ENCODE results near the gene LMCD1. TPM values are rescaled to one million over a fixed set of nuclear protein-coding genes. Genes with fewer than 3 reads are reported as not detected.

The LMCD1 gene
- polyA plus RNA-seq, 1 of the 3 experiments (the other 2 are of a cell fraction): 23.6 TPM

- H3K4me3 ChIP-seq (ENCODE audit: low read depth in 2 of 2, low read length in 1 of 2): no peak overlapping the region
- H3K4me1 ChIP-seq (ENCODE audit: control insufficient read depth in 1 of 2, insufficient read depth in 2 of 2, low read depth in 1 of 2, low read length in 1 of 2): peaks cover 0 to 27% of the 10 kb centered on the region in 2 experiments; a peak in 2 of 4 replicates
- TF ChIP-seq MAX (IDR thresholded peaks at IDR 0.05; ENCODE audit: low read depth) (no peak), RAD21 (IDR thresholded peaks at IDR 0.05; ENCODE audit: low read length) (no peak), SMC3 (IDR thresholded peaks at IDR 0.05; ENCODE audit: low read depth, low read length) (no peak), EZH2phosphoT487 (IDR thresholded peaks at IDR 0.05; ENCODE audit: borderline replicate concordance, low read depth) (no peak), GABPA (IDR thresholded peaks at IDR 0.05; ENCODE audit: low read depth) (no peak), REST (IDR thresholded peaks at IDR 0.05; ENCODE audit: low read depth, low read length) (no peak), NFIC (IDR thresholded peaks at IDR 0.05; ENCODE audit: borderline replicate concordance) (no peak), RXRA (IDR thresholded peaks at IDR 0.05; ENCODE audit: borderline replicate concordance, low read depth) (no peak), YY1 (IDR thresholded peaks at IDR 0.05; ENCODE audit: low read depth) (no peak), IRF3 (IDR thresholded peaks at IDR 0.05; ENCODE audit: low read depth, low read length) (no peak), NRF1 (IDR thresholded peaks at IDR 0.05; ENCODE audit: low read depth, low read length) (no peak), FOXM1 (IDR thresholded peaks at IDR 0.05; ENCODE audit: low read depth) (no peak), GATA2 (CRISPR knock-in tag; IDR thresholded peaks at IDR 0.05) (no peak), MEF2A (IDR thresholded peaks at IDR 0.05; ENCODE audit: borderline replicate concordance, low read depth) (no peak), CHD2 (IDR thresholded peaks at IDR 0.05; ENCODE audit: low read length, partially characterized antibody) (no peak), PBX3 (IDR thresholded peaks at IDR 0.05) (no peak), TCF12 (IDR thresholded peaks at IDR 0.05) (no peak), FOSL2 (IDR thresholded peaks at IDR 0.05; ENCODE audit: borderline replicate concordance, low read depth) (no peak), JUND (IDR thresholded peaks at IDR 0.05) (no peak), USF1 (IDR thresholded peaks at IDR 0.05; ENCODE audit: borderline replicate concordance, low read depth) (no peak)
- H3K27me3 ChIP-seq (ENCODE audit: insufficient read depth): no peaks in the 10 kb centered on the region
- CTCF ChIA-PET: no interaction called here
- no peaks in the 10 kb centered on the region for H4K20me1 ChIP-seq (ENCODE audit: insufficient read depth)
- H2AFZ ChIP-seq (ENCODE audit: low read depth): no peak overlapping the region
- no peaks in the 10 kb centered on the region for H3K9me2 ChIP-seq
- no peaks in the 10 kb centered on the region for H3F3A ChIP-seq (replicated peaks; ENCODE audit: insufficient read depth)
- no peak overlapping the region for H3K4me2 ChIP-seq
- no peak overlapping the region for H3K27ac ChIP-seq (ENCODE audit: low read depth in 2 of 2, low read length in 1 of 2)
- peaks cover 0 to 48% of the 10 kb centered on the region in 2 experiments for H3K36me3 ChIP-seq (replicated peaks in 1 of 2; ENCODE audit: control insufficient read depth in 1 of 2, insufficient read depth in 2 of 2, low read length in 1 of 2)
- POLR2A ChIA-PET: no interaction called here
- no peak for DNase-seq
- WGBS (ENCODE audit: low lambda C conversion rate): 91% methylated on average over 6 of the region's 6 CpGs
- no peak overlapping the region for H3K9ac ChIP-seq
- no peaks in the 10 kb centered on the region for H3K79me2 ChIP-seq (ENCODE audit: insufficient read depth)
- H3K9me3 ChIP-seq: no peaks in the 10 kb centered on the region
Observed at GRCh38 chr3:8550611-8551010, 49.0 kb downstream of the LMCD1 start.
